ENCODE results near the gene GPR107. TPM values are rescaled to one million over a fixed set of nuclear protein-coding genes. Genes with fewer than 3 reads are reported as not detected.

GPR107 gene
- total RNA-seq, 2 experiments from 2014 or later = 10.4 to 24.3 TPM

DNA sequence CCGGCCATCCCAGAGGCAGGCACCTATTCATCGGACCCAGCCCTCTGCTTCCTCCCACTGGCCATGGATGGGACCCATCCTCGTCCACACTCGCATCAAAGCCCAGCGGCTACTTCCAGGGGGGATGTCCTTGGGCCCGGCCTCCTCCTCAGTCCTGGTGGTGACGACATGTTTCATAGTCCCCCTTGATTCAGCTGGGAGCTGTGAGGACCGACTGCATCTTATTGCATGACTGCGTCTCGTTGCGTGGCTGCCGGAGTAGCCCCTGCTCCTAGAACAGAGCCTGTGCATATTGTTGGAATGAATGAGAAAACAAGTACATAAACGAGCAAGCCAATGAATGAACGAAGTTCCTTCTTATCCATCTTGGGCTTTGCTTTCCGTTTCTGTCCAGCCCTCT is 131.3 kb downstream of the GPR107 start:
- Histone ChIP-seq H3K9me3 (ENCODE audit: low read length) (no peaks in the 10 kb centered on the region), H3K36me3 (ENCODE audit: insufficient read depth, low read length) (no peaks in the 10 kb centered on the region), H4K20me1 (ENCODE audit: insufficient read depth, low read length) (no peaks in the 10 kb centered on the region), H3K27ac (ENCODE audit: low read depth, low read length, poor library complexity, severe bottlenecking) (no peak overlapping the region), H3K4me2 (ENCODE audit: low read length) (no peak overlapping the region), H3K4me1 (ENCODE audit: insufficient read depth, low read length, poor library complexity, severe bottlenecking) (no peaks in the 10 kb centered on the region), H2AFZ (ENCODE audit: low read length) (no peak overlapping the region), H3K79me2 (ENCODE audit: insufficient read depth, low read depth, low read length) (no peaks in the 10 kb centered on the region), H3K9me2 (ENCODE audit: insufficient read depth, low read length) (no peaks in the 10 kb centered on the region), H3K4me3 (ENCODE audit: low read depth, low read length, poor library complexity, severe bottlenecking) (no peak overlapping the region)
- DNase-seq (ENCODE audit: low spot score) = no peak
- TF ChIP-seq, protein P1, sequence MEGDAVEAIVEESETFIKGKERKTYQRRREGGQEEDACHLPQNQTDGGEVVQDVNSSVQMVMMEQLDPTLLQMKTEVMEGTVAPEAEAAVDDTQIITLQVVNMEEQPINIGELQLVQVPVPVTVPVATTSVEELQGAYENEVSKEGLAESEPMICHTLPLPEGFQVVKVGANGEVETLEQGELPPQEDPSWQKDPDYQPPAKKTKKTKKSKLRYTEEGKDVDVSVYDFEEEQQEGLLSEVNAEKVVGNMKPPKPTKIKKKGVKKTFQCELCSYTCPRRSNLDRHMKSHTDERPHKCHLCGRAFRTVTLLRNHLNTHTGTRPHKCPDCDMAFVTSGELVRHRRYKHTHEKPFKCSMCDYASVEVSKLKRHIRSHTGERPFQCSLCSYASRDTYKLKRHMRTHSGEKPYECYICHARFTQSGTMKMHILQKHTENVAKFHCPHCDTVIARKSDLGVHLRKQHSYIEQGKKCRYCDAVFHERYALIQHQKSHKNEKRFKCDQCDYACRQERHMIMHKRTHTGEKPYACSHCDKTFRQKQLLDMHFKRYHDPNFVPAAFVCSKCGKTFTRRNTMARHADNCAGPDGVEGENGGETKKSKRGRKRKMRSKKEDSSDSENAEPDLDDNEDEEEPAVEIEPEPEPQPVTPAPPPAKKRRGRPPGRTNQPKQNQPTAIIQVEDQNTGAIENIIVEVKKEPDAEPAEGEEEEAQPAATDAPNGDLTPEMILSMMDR (conservative IDR thresholded peaks at IDR 0.05; ENCODE audit: low read length) = no peak
- TF ChIP-seq EZH2phosphoT487 (IDR thresholded peaks at IDR 0.05; ENCODE audit: borderline replicate concordance, low read depth, low read length) = no peak
- CTCF ChIA-PET (ENCODE audit: unreplicated experiment) = no interaction called here
- POLR2A ChIA-PET = no interaction called here
- intact Hi-C loops (cut with micrococcal nuclease; ENCODE audit: unreplicated experiment) = no loop called here
- BruUV-seq (replicated peaks) = no TSS peak

GRCh38 chr9:130185490-130186031 is 131.9 kb downstream of the GPR107 start:
- Histone ChIP-seq H3K4me2 (ENCODE audit: low read length) (no peak overlapping the region), H3K79me2 (ENCODE audit: insufficient read depth, low read depth, low read length) (no peaks in the 10 kb centered on the region), H2AFZ (ENCODE audit: low read length) (no peak overlapping the region), H3K9me2 (ENCODE audit: insufficient read depth, low read length) (no peaks in the 10 kb centered on the region), H4K20me1 (ENCODE audit: insufficient read depth, low read length) (no peaks in the 10 kb centered on the region), H3K4me3 (ENCODE audit: low read depth, low read length, poor library complexity, severe bottlenecking) (no peak overlapping the region), H3K4me1 (ENCODE audit: insufficient read depth, low read length, poor library complexity, severe bottlenecking) (no peaks in the 10 kb centered on the region), H3K9me3 (ENCODE audit: low read length) (no peaks in the 10 kb centered on the region), H3K27ac (ENCODE audit: low read depth, low read length, poor library complexity, severe bottlenecking) (no peak overlapping the region), H3K36me3 (ENCODE audit: insufficient read depth, low read length) (no peaks in the 10 kb centered on the region)
- BruUV-seq (replicated peaks) = no TSS peak
- no peak for DNase-seq (ENCODE audit: low spot score)
- POLR2A ChIA-PET = no interaction called here
- CTCF ChIA-PET (ENCODE audit: unreplicated experiment) = no interaction called here
- intact Hi-C loops (cut with micrococcal nuclease; ENCODE audit: unreplicated experiment) = no loop called here
- TF ChIP-seq EZH2phosphoT487 (IDR thresholded peaks at IDR 0.05; ENCODE audit: borderline replicate concordance, low read depth, low read length) = no peak
- TF ChIP-seq, protein P1 (conservative IDR thresholded peaks at IDR 0.05; ENCODE audit: low read length) = no peak

DNA sequence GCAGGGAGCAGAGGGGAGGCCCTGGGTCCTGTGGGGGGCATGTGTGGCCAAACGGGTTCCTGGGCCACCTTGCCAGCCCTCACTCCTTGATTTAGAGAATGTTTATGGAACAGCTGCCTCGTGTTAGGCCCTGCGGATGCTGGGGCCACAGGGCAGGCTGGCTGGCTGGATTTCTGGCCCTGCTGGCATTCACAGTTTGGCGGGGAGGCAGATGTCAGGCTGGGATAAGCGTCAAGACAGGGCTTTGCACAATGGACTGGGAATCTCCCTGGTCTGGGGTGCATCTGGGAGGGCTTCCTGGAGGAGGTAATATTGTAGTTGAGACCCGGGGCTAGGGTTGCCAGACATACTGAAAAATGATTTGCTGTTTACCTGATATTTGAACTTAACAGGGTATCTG is 132.3 kb downstream of the GPR107 start:
- H4K20me1 ChIP-seq (ENCODE audit: insufficient read depth, low read length) = no peaks in the 10 kb centered on the region
- no peak overlapping the region for H3K27ac ChIP-seq (ENCODE audit: low read depth, low read length, poor library complexity, severe bottlenecking)
- H2AFZ ChIP-seq (ENCODE audit: low read length) = no peak overlapping the region
- BruUV-seq (replicated peaks) = no TSS peak
- intact Hi-C loops (cut with micrococcal nuclease; ENCODE audit: unreplicated experiment) = no loop called here
- H3K4me2 ChIP-seq (ENCODE audit: low read length) = no peak overlapping the region
- H3K4me1 ChIP-seq (ENCODE audit: insufficient read depth, low read length, poor library complexity, severe bottlenecking) = no peaks in the 10 kb centered on the region
- ChIA-PET POLR2A (no interaction called here), CTCF (ENCODE audit: unreplicated experiment) (no interaction called here)
- no peaks in the 10 kb centered on the region for H3K36me3 ChIP-seq (ENCODE audit: insufficient read depth, low read length)
- no peaks in the 10 kb centered on the region for H3K9me3 ChIP-seq (ENCODE audit: low read length)
- no peak for TF ChIP-seq EZH2phosphoT487 (IDR thresholded peaks at IDR 0.05; ENCODE audit: borderline replicate concordance, low read depth, low read length)
- TF ChIP-seq, protein P1 (conservative IDR thresholded peaks at IDR 0.05; ENCODE audit: low read length) = no peak
- DNase-seq (ENCODE audit: low spot score) = no peak
- H3K9me2 ChIP-seq (ENCODE audit: insufficient read depth, low read length) = no peaks in the 10 kb centered on the region
- H3K4me3 ChIP-seq (ENCODE audit: low read depth, low read length, poor library complexity, severe bottlenecking) = no peak overlapping the region
- no peaks in the 10 kb centered on the region for H3K79me2 ChIP-seq (ENCODE audit: insufficient read depth, low read depth, low read length)
